ENCODE data around the gene SLC66A2.

GRCh38 chr18:79916128-79916494 is 35.3 kb downstream of the SLC66A2 start:
- TF ChIP-seq FOXM1 (IDR thresholded peaks at IDR 0.05; ENCODE audit: low read depth, low read length) (no peak), RFX5 (IDR thresholded peaks at IDR 0.05; ENCODE audit: low read depth, low read length) (no peak), POLR2AphosphoS2 (IDR thresholded peaks at IDR 0.05; ENCODE audit: low read depth, low read length) (no peak), RCOR1 (conservative IDR thresholded peaks at IDR 0.05; ENCODE audit: low read depth, low read length) (no peak)

All from GM12878 (cell line).